Mesenchymal stem cell (in vitro differentiated cells and primary cell): ENCODE measurements around the gene SPOCK2.

Experiments used
- DNase-seq: peaks from one replicate; pipeline ENCODE4 v3.0.0-alpha.2; 2013
- H2AFZ ChIP-seq: one replicate; pipeline ENCODE4 v1.6.1; 2013; ENCODE audit warnings: low read depth, mild to moderate bottlenecking, control low read depth, inconsistent platforms, low read length, moderate library complexity
- H2AK5ac ChIP-seq: 2 replicates; pipeline ENCODE4 v1.6.1; 2013; ENCODE audit warnings: low read length, moderate library complexity, mild to moderate bottlenecking, inconsistent platforms; ENCODE audit not compliant: severe bottlenecking
- H2BK120ac ChIP-seq: one replicate; pipeline ENCODE4 v1.6.1; 2013; ENCODE audit warnings: low read depth, mild to moderate bottlenecking, inconsistent platforms, low read length, moderate library complexity
- H2BK12ac ChIP-seq, 2 experiments: one replicate each; pipeline ENCODE4 v1.6.1; 2013; ENCODE audit warnings: inconsistent platforms in 2 of 2, low read length in 2 of 2, mild to moderate bottlenecking in 2 of 2, moderate library complexity in 2 of 2, control low read depth in 1 of 2
- H2BK15ac ChIP-seq: one replicate; pipeline ENCODE4 v1.6.1; 2013; ENCODE audit warnings: mild to moderate bottlenecking, low read depth, inconsistent platforms; ENCODE audit not compliant: poor library complexity, severe bottlenecking
- H2BK5ac ChIP-seq: 2 replicates; pipeline ENCODE4 v1.6.1; 2013; ENCODE audit warnings: low read depth, mild to moderate bottlenecking, low read length, control low read depth, inconsistent platforms; ENCODE audit not compliant: poor library complexity, severe bottlenecking
- H3K14ac ChIP-seq, 2 experiments: one replicate each; pipeline ENCODE4 v1.6.1; 2013; ENCODE audit warnings: inconsistent platforms in 2 of 2, low read length in 2 of 2, control low read depth in 1 of 2, mild to moderate bottlenecking in 1 of 2, moderate library complexity in 1 of 2
- H3K18ac ChIP-seq, 2 experiments: one replicate each; pipeline ENCODE4 v1.6.1; 2013; ENCODE audit warnings: inconsistent platforms in 2 of 2, low read length in 2 of 2, control low read depth in 1 of 2, low read depth in 1 of 2, mild to moderate bottlenecking in 1 of 2
- H3K23ac ChIP-seq, 2 experiments: one replicate each; pipeline ENCODE4 v1.6.1; 2013; ENCODE audit warnings: inconsistent platforms in 2 of 2, low read length in 2 of 2, mild to moderate bottlenecking in 2 of 2, moderate library complexity in 2 of 2, control low read depth in 1 of 2
- H3K27ac ChIP-seq: 2 replicates; pipeline ENCODE4 v1.5.1; 2013; ENCODE audit warnings: mild to moderate bottlenecking, moderate library complexity, low read length, control low read depth, inconsistent platforms; ENCODE audit not compliant: poor library complexity, severe bottlenecking
- H3K27me3 ChIP-seq, 2 experiments: 2 replicates each; pipeline versions ENCODE4 v1.6.1 to v1.7.0; 2013; ENCODE audit warnings: low read length in 2 of 2, mild to moderate bottlenecking in 2 of 2, moderate library complexity in 2 of 2, control low read depth in 1 of 2, inconsistent platforms in 1 of 2; ENCODE audit not compliant: control insufficient read depth in 1 of 2, insufficient read depth in 1 of 2
- H3K36me3 ChIP-seq, 2 experiments: 2 replicates each; pipeline versions ENCODE4 v1.6.1 to v1.7.0; 2013; ENCODE audit warnings: low read length in 2 of 2, control low read depth in 1 of 2, inconsistent platforms in 1 of 2, low read depth in 1 of 2, mild to moderate bottlenecking in 1 of 2; ENCODE audit not compliant: insufficient read depth in 2 of 2, control insufficient read depth in 1 of 2
- H3K4ac ChIP-seq, 2 experiments: one replicate each; pipeline ENCODE4 v1.6.1; 2013; ENCODE audit warnings: inconsistent platforms in 2 of 2, low read length in 2 of 2, mild to moderate bottlenecking in 2 of 2, moderate library complexity in 2 of 2, control low read depth in 1 of 2, low read depth in 1 of 2
- H3K4me1 ChIP-seq: 2 replicates; pipeline ENCODE4 v1.6.1; 2013; ENCODE audit warnings: low read depth, low read length, control low read depth; ENCODE audit not compliant: control insufficient read depth, insufficient read depth
- H3K4me2 ChIP-seq: 2 replicates; pipeline ENCODE4 v1.6.1; 2013; ENCODE audit warnings: low read length, mild to moderate bottlenecking, inconsistent platforms; ENCODE audit not compliant: poor library complexity, severe bottlenecking
- H3K4me3 ChIP-seq, 2 experiments: 2 replicates each; pipeline versions ENCODE4 v1.5.1 to v1.7.0; 2013; ENCODE audit warnings: low read length in 2 of 2, mild to moderate bottlenecking in 2 of 2, control low read depth in 1 of 2, low read depth in 1 of 2; ENCODE audit not compliant: insufficient read depth in 1 of 2
- H3K79me1 ChIP-seq: replicated peaks from 2 replicates; pipeline ENCODE4 v1.6.1; 2013; ENCODE audit warnings: mild to moderate bottlenecking, control low read depth, low read length, inconsistent platforms; ENCODE audit not compliant: poor library complexity, severe bottlenecking
- H3K9ac ChIP-seq: 2 replicates; pipeline ENCODE4 v1.7.0; 2013; ENCODE audit warnings: mild to moderate bottlenecking, low read length, moderate library complexity
- H3K9me3 ChIP-seq: 2 replicates; pipeline ENCODE4 v1.7.0; 2013; ENCODE audit warnings: mild to moderate bottlenecking, low read length; ENCODE audit not compliant: control insufficient read depth
- H4K8ac ChIP-seq: one replicate; pipeline ENCODE4 v1.6.1; 2013; ENCODE audit warnings: inconsistent platforms, mild to moderate bottlenecking, low read length, moderate library complexity
- H4K91ac ChIP-seq: one replicate; pipeline ENCODE4 v1.6.1; 2013; ENCODE audit warnings: mild to moderate bottlenecking, low read length, inconsistent platforms
- WGBS: methylation state at CpG from one replicate; pipeline ENCODE4 v1.1.7; 2013; ENCODE audit warnings: mixed read lengths; 5-methylcytosine and 5-hydroxymethylcytosine counted together

SPOCK2 gene

DNA sequence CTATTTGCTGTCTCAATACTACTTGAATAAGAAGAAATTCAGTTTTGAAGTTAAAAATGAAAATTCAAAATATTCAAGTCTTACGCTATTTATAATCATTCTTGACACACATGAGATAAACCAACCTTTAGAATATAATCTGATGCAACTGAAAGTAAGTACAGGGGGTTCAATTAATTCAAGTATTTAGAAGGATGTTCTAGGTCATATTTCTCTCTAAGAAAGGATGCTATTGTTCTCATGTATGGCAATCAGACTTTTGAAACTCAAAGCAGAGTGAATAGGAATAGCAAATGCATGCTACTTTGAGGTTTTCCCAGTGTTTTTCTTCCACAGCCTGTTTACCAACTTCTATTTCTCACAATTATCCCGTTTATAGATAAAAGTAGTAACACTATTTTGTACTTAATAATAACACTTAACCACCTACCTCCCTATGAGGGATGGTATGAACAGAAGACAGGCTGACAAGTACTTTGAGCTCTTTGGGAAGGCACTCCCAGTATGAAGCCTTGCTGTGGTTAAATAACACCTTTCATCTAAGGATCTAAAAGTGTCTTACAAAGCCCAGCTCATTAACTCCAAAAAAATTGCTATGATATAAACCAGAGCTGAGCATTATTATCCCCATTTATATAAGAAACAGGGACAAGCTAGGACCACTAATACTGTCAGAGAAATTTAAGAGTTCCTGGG is 18.0 kb upstream of the SPOCK2 start:
- Histone ChIP-seq H2BK12ac (no peak overlapping the region), H3K23ac (no peak overlapping the region), H3K14ac (no peak overlapping the region), H3K9ac (no peak overlapping the region), H2AK5ac (no peak overlapping the region), H3K4ac (no peak overlapping the region), H3K27me3 (no peaks in the 10 kb centered on the region), H2AFZ (no peak overlapping the region), H3K79me1 (peaks cover 4% of the 10 kb centered on the region), H3K18ac (no peak overlapping the region), H3K36me3 (peaks cover 5 to 16% of the 10 kb centered on the region in 2 experiments), H3K4me3 (no peak overlapping the region), H2BK120ac (no peak overlapping the region), H2BK5ac (no peak overlapping the region), H4K8ac (no peak overlapping the region), H3K4me2 (no peak overlapping the region), H4K91ac (no peak overlapping the region), H2BK15ac (no peak overlapping the region), H3K27ac (no peak overlapping the region), H3K9me3 (no peaks in the 10 kb centered on the region), H3K4me1 (peaks cover 9% of the 10 kb centered on the region)
- WGBS = no CpG with 5 or more reads among the region's 2 CpGs
- DNase-seq = no peak

GRCh38 chr10:72105710-72106109 is 17.4 kb upstream of the SPOCK2 start:
- no peaks in the 10 kb centered on the region for H3K27me3 ChIP-seq
- no peak overlapping the region for H3K4me2 ChIP-seq
- DNase-seq = no peak
- H3K14ac ChIP-seq = no peak overlapping the region
- no peak overlapping the region for H2BK120ac ChIP-seq
- H3K9me3 ChIP-seq = no peaks in the 10 kb centered on the region
- no peak overlapping the region for H2AK5ac ChIP-seq
- peaks cover 9% of the 10 kb centered on the region for H3K4me1 ChIP-seq
- H3K36me3 ChIP-seq = peaks cover 7 to 22% of the 10 kb centered on the region in 2 experiments
- WGBS = 89% methylated on average over 4 of the region's 5 CpGs
- H2AFZ ChIP-seq = no peak overlapping the region
- no peak overlapping the region for H2BK12ac ChIP-seq
- no peak overlapping the region for H2BK5ac ChIP-seq
- no peak overlapping the region for H3K4ac ChIP-seq
- no peak overlapping the region for H3K27ac ChIP-seq
- no peak overlapping the region for H4K91ac ChIP-seq
- no peak overlapping the region for H3K9ac ChIP-seq
- H3K18ac ChIP-seq = no peak overlapping the region
- no peak overlapping the region for H3K23ac ChIP-seq
- H4K8ac ChIP-seq = no peak overlapping the region
- no peak overlapping the region for H3K4me3 ChIP-seq
- no peak overlapping the region for H2BK15ac ChIP-seq
- peaks cover 4% of the 10 kb centered on the region for H3K79me1 ChIP-seq

DNA sequence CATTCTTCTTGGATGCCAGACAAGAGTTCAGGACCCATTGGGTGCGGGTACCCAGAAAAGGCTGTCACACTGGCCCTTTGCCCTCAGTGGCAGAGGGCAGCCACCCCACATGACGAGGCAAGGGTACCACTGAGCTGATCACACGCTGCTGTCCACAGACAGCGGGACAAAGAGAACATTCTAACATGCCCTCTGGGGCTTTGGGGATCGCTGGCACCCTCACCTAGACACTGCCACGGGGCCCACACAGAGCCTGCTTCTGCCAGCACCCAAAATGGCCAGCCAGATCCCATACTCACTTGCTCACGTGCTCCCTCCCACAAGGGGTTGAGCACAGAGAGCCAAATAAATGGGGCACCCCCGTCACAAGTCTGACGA is 16.7 kb upstream of the SPOCK2 start:
- no peak overlapping the region for H2BK120ac ChIP-seq
- H2AFZ ChIP-seq = no peak overlapping the region
- H3K4ac ChIP-seq = no peak overlapping the region
- WGBS = 97% methylated on average over 8 of the region's 9 CpGs
- peaks cover 4% of the 10 kb centered on the region for H3K79me1 ChIP-seq
- no peak overlapping the region for H3K9ac ChIP-seq
- H2BK12ac ChIP-seq = no peak overlapping the region
- peak overlapping the region in 1 of 2 experiments; percentile 2 for H3K14ac ChIP-seq
- H3K4me1 ChIP-seq = peaks cover 7% of the 10 kb centered on the region
- no peak overlapping the region for H3K4me3 ChIP-seq
- H3K27me3 ChIP-seq = no peaks in the 10 kb centered on the region
- H3K23ac ChIP-seq = no peak overlapping the region
- H2AK5ac ChIP-seq = peak overlapping the region; percentile 35
- H4K91ac ChIP-seq = no peak overlapping the region
- H2BK15ac ChIP-seq = no peak overlapping the region
- H2BK5ac ChIP-seq = no peak overlapping the region
- H3K36me3 ChIP-seq = peaks cover 7 to 23% of the 10 kb centered on the region in 2 experiments
- H3K4me2 ChIP-seq = no peak overlapping the region
- H4K8ac ChIP-seq = peak overlapping the region; percentile 12
- H3K27ac ChIP-seq = no peak overlapping the region
- no peak for DNase-seq
- H3K18ac ChIP-seq = no peak overlapping the region
- no peaks in the 10 kb centered on the region for H3K9me3 ChIP-seq

DNA sequence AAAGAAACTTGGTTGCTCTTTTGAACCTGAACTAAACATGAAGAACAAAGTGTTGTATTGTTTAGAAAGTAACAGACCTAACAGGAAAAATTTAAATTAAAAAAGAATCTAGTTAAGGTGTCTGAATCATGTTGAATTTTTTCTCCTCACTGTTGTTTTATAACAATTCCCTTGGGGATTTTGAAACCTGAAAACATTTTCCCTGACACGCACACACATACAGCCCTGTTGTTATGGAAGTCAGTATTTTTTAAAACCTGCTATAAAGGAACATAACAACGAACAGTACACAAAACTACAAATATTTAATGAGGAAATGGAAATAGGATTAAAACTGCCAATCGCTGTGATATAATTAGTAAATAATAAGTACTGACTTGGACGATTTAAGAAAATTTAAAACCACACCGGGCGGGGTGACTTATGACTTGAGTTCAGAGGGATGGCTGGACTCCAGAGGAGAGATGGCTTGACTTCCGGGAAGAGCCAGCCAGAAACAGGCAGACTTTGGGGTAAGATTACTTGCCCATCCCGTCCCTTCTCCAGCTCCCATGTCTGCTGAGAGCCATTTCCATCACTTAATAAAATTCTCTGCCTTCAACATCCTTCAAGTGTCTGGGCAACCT is 16.2 kb upstream of the SPOCK2 start:
- Histone ChIP-seq H3K9ac (peak overlapping the region; percentile 25), H4K91ac (no peak overlapping the region), H3K4me3 (no peak overlapping the region), H2BK5ac (no peak overlapping the region), H3K27me3 (no peaks in the 10 kb centered on the region), H3K4me2 (no peak overlapping the region), H2AK5ac (peak overlapping the region; percentile 35), H3K23ac (no peak overlapping the region), H3K18ac (no peak overlapping the region), H2BK120ac (no peak overlapping the region), H3K4me1 (peaks cover 4% of the 10 kb centered on the region), H3K36me3 (peaks cover 7 to 23% of the 10 kb centered on the region in 2 experiments), H4K8ac (peak overlapping the region; percentile 12), H3K27ac (no peak overlapping the region), H2BK15ac (no peak overlapping the region), H3K4ac (no peak overlapping the region), H3K79me1 (peaks cover 4% of the 10 kb centered on the region), H3K14ac (no peak overlapping the region), H2AFZ (no peak overlapping the region), H2BK12ac (no peak overlapping the region), H3K9me3 (no peaks in the 10 kb centered on the region)
- DNase-seq = no peak
- WGBS = 95% methylated on average over 6 of the region's 8 CpGs
